Small intestine (tissue), 7 donors: Measurements from ENCODE around the gene CLEC16A. TPM values are rescaled to one million over a fixed set of nuclear protein-coding genes. Genes with fewer than 3 reads are reported as not detected.

Source experiments
- DNase-seq, 2 donors: peaks; one replicate each; pipeline versions ENCODE4 v3.0.0 to v3.0.0-alpha.2; 2013
- FAIRE-seq: peaks from 2 replicates; lab custom pipeline; 2012; peaks lifted over from hg19 to GRCh38; lab: Jason Lieb, UNC
- H3K27ac ChIP-seq, 3 donors: one replicate each; pipeline ENCODE4 v1.5.1; 2013; ENCODE audit warnings: low read length in 2 of 3, mild to moderate bottlenecking in 2 of 3, control low read depth in 1 of 3, inconsistent platforms in 1 of 3, low read depth in 1 of 3, moderate library complexity in 1 of 3
- H3K27me3 ChIP-seq, 3 donors: one replicate each; pipeline ENCODE4 v1.6.1; 2013; ENCODE audit warnings: low read length in 3 of 3, inconsistent platforms in 1 of 3; ENCODE audit not compliant: control insufficient read depth in 3 of 3, insufficient read depth in 3 of 3
- H3K36me3 ChIP-seq, 3 donors: one replicate each; pipeline ENCODE4 v1.6.1; 2013; ENCODE audit warnings: low read length in 3 of 3, inconsistent platforms in 1 of 3, low read depth in 1 of 3, mild to moderate bottlenecking in 1 of 3, moderate library complexity in 1 of 3; ENCODE audit not compliant: control insufficient read depth in 3 of 3, insufficient read depth in 2 of 3
- H3K4me1 ChIP-seq, 3 donors: one replicate each; pipeline ENCODE4 v1.6.1; 2013; ENCODE audit warnings: low read length in 2 of 3, inconsistent platforms in 1 of 3, low read depth in 1 of 3, mild to moderate bottlenecking in 1 of 3, moderate library complexity in 1 of 3; ENCODE audit not compliant: control insufficient read depth in 3 of 3, insufficient read depth in 2 of 3
- H3K4me3 ChIP-seq, 3 donors: one replicate each; pipeline ENCODE4 v1.5.1; 2013; ENCODE audit warnings: low read length in 3 of 3, control low read depth in 1 of 3, inconsistent platforms in 1 of 3, low read depth in 1 of 3, mild to moderate bottlenecking in 1 of 3, moderate library complexity in 1 of 3
- H3K9me3 ChIP-seq, 2 donors: one replicate each; pipeline ENCODE4 v1.6.1; 2013; ENCODE audit warnings: low read depth in 1 of 2, low read length in 1 of 2; ENCODE audit not compliant: control insufficient read depth in 2 of 2, insufficient read depth in 1 of 2
- WGBS, 3 donors: extraction: QIAGEN DNeasy Blood & Tissue Kit; methylation state at CpG; one replicate each; pipeline ENCODE4 v1.1.7; 2013; 5-methylcytosine and 5-hydroxymethylcytosine counted together
- polyA plus RNA-seq, 4 donors: library from polyadenylated mRNA; stranded (reverse) in 3 of 4; unstranded in 1 of 4; fragments of 200-250 nt in 3 of 4; fragments of 120-200 nt in 1 of 4; gene quantifications; one replicate each; pipeline versions ENCODE4 v1.2.1 to v1.2.3, GENCODE V29; 2013
- donor health status: healthy with polysubstance abuse.
- donor health status: control.
- donor health status: control.
- donor health status: Bipolar disorder and iron deficiency.
- donor health status: healthy.

The CLEC16A gene
- polyA plus RNA-seq, 4 donors, result 12.2 to 23.5 (median 14.1) TPM

GRCh38 chr16:11151156-11151884 lies 207.0 kb downstream of the CLEC16A start:
- no peak for FAIRE-seq
- 79 to 85% (median 84%) methylated on average over 9 of the region's 9 CpGs for WGBS, 3 donors
- H3K4me3 ChIP-seq, result no peak overlapping the region
- no peaks in the 10 kb centered on the region for H3K9me3 ChIP-seq
- no peak overlapping the region for H3K27ac ChIP-seq
- H3K36me3 ChIP-seq, result peaks cover 0 to 9% (median 0%) of the 10 kb centered on the region in 3 donors
- H3K4me1 ChIP-seq, result no peaks in the 10 kb centered on the region
- no peak for DNase-seq
- H3K27me3 ChIP-seq, result no peaks in the 10 kb centered on the region

GRCh38 chr16:11151885-11152629 lies 207.7 kb downstream of the CLEC16A start:
- Histone ChIP-seq H3K27me3 (no peaks in the 10 kb centered on the region), H3K36me3 (peaks cover 0 to 9% (median 0%) of the 10 kb centered on the region in 3 donors), H3K4me1 (no peaks in the 10 kb centered on the region), H3K4me3 (no peak overlapping the region), H3K9me3 (no peaks in the 10 kb centered on the region), H3K27ac (no peak overlapping the region)
- 87 to 95% (median 91%) methylated on average over 12 of the region's 12 CpGs for WGBS, 3 donors
- DNase-seq (no peak), FAIRE-seq (no peak)

DNA sequence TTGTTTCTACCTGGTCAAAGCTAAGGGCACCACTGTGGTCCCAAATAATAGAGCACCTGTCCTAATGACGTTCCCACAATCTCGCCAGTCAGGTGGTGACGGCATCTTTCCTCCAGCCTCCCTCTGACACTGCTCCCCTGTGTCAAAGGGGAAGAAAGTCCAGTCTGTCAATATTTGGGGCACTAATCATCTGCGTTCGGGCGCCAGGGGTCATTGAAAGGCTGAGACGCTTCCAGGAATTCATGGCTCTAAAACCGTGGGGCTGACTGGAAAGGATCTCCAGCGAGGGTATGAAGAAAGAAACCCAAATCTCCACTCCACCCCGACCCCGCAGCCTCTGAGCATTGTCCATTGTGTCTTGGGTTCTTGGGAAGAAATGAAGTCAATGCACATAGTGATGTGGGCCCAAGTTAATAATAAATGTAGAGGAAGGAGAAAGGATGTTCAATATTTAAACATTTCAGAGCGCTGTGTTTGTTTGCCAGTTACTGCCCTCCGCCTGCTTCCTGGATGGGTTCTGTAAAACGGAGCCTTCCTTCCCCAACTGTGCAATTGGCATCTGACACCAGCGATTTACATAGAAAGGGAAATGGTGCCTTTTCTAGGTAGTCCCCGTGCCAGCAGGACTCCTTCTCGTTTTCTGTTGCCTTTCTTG lies 208.4 kb downstream of the CLEC16A start:
- DNase-seq (no peak), FAIRE-seq (no peak)
- Histone ChIP-seq H3K27me3 (no peaks in the 10 kb centered on the region), H3K4me3 (no peak overlapping the region), H3K27ac (no peak overlapping the region), H3K36me3 (peaks cover 0 to 9% (median 0%) of the 10 kb centered on the region in 3 donors), H3K9me3 (no peaks in the 10 kb centered on the region), H3K4me1 (no peaks in the 10 kb centered on the region)
- 76 to 85% (median 84%) methylated on average over 17 of the region's 17 CpGs for whole genome bisulfite sequencing, 3 donors

- WGBS, 3 donors, result 88 to 94% (median 90%) methylated on average over 13 of the region's 13 CpGs
- no peak for FAIRE-seq
- Histone ChIP-seq H3K4me3 (no peak overlapping the region), H3K36me3 (peaks cover 0 to 6% (median 0%) of the 10 kb centered on the region in 3 donors), H3K9me3 (peaks cover 0 to 1% of the 10 kb centered on the region in 2 donors), H3K27ac (no peak overlapping the region), H3K27me3 (no peaks in the 10 kb centered on the region), H3K4me1 (no peaks in the 10 kb centered on the region)
- DNase-seq, result no peak
These were observed 211.0 kb downstream of the CLEC16A start for GRCh38 chr16:11155284-11155806.

- DNase-seq, result no peak
- no peak overlapping the region for H3K27ac ChIP-seq
- H3K4me1 ChIP-seq, result no peaks in the 10 kb centered on the region
- FAIRE-seq, result no peak
- WGBS, 3 donors, result 92 to 95% (median 93%) methylated on average over 9 of the region's 9 CpGs
- peaks cover 0 to 6% (median 0%) of the 10 kb centered on the region in 3 donors for H3K36me3 ChIP-seq
- no peak overlapping the region for H3K4me3 ChIP-seq
- no peaks in the 10 kb centered on the region for H3K27me3 ChIP-seq
- peaks cover 0 to 6% of the 10 kb centered on the region in 2 donors for H3K9me3 ChIP-seq
These were observed 212.0 kb downstream of the CLEC16A start for GRCh38 chr16:11156401-11156800.

DNA sequence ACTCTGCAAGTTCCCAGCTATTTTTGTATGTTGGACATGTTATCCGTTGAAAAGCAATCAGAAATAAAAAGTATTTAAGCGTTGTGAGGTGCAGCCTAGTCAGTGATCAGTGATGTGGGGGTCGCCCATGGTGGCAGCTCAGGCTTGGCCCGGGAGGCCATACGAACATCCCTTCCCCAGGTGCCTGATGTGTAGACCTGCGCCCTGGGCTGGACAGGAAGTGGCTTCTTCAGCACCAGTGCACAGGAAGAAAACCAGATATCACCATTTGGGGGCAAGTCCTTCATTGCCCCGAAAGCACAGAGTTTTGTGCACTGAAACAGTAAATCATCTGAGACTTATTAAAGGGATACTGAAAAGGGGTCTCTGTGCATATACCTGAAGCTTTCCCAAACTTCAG lies 212.8 kb downstream of the CLEC16A start:
- DNase-seq, result no peak
- no peak overlapping the region for H3K27ac ChIP-seq
- WGBS, 3 donors, result 81 to 94% (median 84%) methylated on average over 7 of the region's 7 CpGs
- no peaks in the 10 kb centered on the region for H3K27me3 ChIP-seq
- no peak for FAIRE-seq
- peaks cover 0 to 6% (median 0%) of the 10 kb centered on the region in 3 donors for H3K36me3 ChIP-seq
- no peaks in the 10 kb centered on the region for H3K4me1 ChIP-seq
- H3K4me3 ChIP-seq, result no peak overlapping the region
- H3K9me3 ChIP-seq, result peaks cover 0 to 6% of the 10 kb centered on the region in 2 donors

DNA sequence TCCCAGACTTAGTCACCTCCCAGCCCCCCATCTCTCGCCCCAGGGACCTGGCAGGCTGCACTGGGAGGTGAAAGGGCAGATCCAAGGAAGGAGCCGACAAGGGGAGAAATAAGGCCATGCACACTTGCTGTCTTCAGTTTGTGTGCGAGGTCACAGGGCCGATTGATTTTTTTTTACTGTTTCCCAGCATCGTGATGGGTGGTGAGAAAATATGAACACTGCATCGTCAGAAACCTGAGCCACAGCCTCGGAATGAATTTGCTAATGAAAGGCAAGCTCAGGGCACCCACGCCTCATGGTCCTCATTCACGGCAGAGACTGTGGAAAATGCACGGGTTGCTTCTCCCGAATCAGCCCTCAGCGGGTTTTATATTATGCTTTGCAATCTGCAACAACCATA lies 213.7 kb downstream of the CLEC16A start:
- Histone ChIP-seq H3K27ac (no peak overlapping the region), H3K4me1 (no peaks in the 10 kb centered on the region), H3K9me3 (peaks cover 0 to 6% of the 10 kb centered on the region in 2 donors), H3K36me3 (peaks cover 0 to 6% (median 0%) of the 10 kb centered on the region in 3 donors), H3K27me3 (no peaks in the 10 kb centered on the region), H3K4me3 (no peak overlapping the region)
- no peak for DNase-seq
- no peak for FAIRE-seq
- 90 to 94% (median 91%) methylated on average over 12 of the region's 12 CpGs for WGBS, 3 donors

- peaks cover 0 to 6% (median 0%) of the 10 kb centered on the region in 3 donors for H3K36me3 ChIP-seq
- DNase-seq, result no peak
- no peak overlapping the region for H3K4me3 ChIP-seq
- FAIRE-seq, result no peak
- H3K4me1 ChIP-seq, result no peaks in the 10 kb centered on the region
- no peak overlapping the region for H3K27ac ChIP-seq
- H3K9me3 ChIP-seq, result peaks cover 0 to 6% of the 10 kb centered on the region in 2 donors
- H3K27me3 ChIP-seq, result no peaks in the 10 kb centered on the region
- 84 to 97% (median 94%) methylated on average over 4 of the region's 4 CpGs for WGBS, 3 donors
These were observed 214.9 kb downstream of the CLEC16A start for GRCh38 chr16:11159282-11159681.
